ENCODE measurements around the gene TRMT112.

DNA sequence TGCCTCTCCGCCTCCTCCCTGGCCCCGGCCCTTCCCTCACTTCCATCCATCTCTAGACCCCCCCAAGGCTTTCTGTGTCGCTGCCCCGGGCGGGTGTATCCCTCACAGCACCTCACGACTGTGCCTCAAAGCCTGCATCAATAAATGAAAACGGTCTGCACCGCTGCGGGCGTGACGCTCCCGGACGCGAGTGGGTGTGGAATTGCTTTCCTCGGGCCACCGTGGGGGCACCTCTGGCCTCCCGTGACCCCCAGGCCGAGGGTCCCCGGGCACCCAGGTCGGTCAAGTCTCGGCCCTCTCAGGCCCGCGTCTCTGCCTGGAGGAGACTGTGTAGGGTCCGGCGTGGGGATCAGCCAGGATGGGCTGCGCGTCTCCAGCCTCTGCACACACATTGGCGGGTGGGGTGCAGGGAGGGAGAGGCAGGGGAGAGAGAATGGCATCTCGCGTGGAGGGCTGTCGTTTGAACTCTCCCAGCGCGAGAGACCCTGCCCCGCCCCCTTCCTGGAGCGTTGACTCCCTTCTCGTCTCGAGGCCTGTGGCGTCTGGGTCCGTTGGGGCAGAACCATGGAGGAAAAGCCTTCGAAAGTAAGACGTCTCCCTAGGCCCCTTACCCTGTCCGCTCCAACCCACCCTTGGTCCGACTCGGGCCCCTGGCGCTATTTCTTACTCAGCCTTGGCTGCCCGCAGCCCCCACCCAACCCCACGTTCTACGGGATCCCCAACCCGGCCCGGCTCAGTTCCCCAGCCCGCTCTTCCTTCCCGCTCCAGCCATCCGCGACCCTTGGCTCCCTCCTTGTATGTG, 17.3 kb downstream of the TRMT112 start, which contains the start of gene CATSPERZ:
- TF ChIP-seq TAF1 (IDR thresholded peaks at IDR 0.05; ENCODE audit: low read depth) (no peak), MXI1 (conservative IDR thresholded peaks at IDR 0.05; ENCODE audit: poor library complexity, severe bottlenecking) (no peak), EZH2 (IDR thresholded peaks at IDR 0.05; ENCODE audit: borderline replicate concordance, insufficient read depth, low read length, poor library complexity, severe bottlenecking) (no peak), EP300 (conservative IDR thresholded peaks at IDR 0.05; ENCODE audit: poor library complexity, severe bottlenecking) (no peak), RAD21 (conservative IDR thresholded peaks at IDR 0.05) (no peak)
- TF ChIP-seq, protein P1, sequence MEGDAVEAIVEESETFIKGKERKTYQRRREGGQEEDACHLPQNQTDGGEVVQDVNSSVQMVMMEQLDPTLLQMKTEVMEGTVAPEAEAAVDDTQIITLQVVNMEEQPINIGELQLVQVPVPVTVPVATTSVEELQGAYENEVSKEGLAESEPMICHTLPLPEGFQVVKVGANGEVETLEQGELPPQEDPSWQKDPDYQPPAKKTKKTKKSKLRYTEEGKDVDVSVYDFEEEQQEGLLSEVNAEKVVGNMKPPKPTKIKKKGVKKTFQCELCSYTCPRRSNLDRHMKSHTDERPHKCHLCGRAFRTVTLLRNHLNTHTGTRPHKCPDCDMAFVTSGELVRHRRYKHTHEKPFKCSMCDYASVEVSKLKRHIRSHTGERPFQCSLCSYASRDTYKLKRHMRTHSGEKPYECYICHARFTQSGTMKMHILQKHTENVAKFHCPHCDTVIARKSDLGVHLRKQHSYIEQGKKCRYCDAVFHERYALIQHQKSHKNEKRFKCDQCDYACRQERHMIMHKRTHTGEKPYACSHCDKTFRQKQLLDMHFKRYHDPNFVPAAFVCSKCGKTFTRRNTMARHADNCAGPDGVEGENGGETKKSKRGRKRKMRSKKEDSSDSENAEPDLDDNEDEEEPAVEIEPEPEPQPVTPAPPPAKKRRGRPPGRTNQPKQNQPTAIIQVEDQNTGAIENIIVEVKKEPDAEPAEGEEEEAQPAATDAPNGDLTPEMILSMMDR (IDR thresholded peaks at IDR 0.05; ENCODE audit: poor library complexity, severe bottlenecking) = no peak
